HUDEP-2 (cell line): ENCODE results near the gene AKAP7.
"Not testable (repeated sequence)": the region's sequence is repeated elsewhere in the genome, so short reads cannot be mapped to it uniquely, and the experiment has no call there.

Experiments used
- DNase-seq, 76 experiments: peaks; one replicate each; lab custom pipeline; 2025; ENCODE audit not compliant: unreplicated experiment in 76 of 76; lab: John Stamatoyannopoulos, UW

The AKAP7 gene

GRCh38 chr6:131286469-131287040 lies 151.3 kb downstream of the AKAP7 start:
- DNase-seq = no peak

DNA sequence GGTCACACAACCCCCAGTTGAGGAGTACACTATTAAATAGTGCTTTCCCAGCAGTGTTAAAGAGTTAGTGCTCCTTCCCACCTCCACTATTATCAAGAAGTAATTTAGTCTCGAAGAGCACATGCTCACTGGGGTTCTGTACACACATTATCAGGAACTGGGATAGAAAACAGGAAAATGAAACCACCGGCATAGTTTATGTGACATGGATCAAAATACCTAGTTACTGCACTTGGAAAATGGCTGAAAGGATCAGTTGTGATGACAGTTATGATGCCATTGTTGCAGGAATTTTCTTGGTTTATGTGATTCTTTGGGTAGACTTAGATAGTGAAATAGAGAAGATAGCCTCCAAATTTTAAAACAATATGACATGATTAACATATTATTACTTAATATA lies 152.9 kb downstream of the AKAP7 start:
- no peak for DNase-seq

GRCh38 chr6:131290955-131291354 lies 155.7 kb downstream of the AKAP7 start:
- DNase-seq = no peak

GRCh38 chr6:131292145-131292938 lies 157.1 kb downstream of the AKAP7 start:
- no peak for DNase-seq

GRCh38 chr6:131293472-131293911 lies 158.2 kb downstream of the AKAP7 start:
- DNase-seq = no peak

DNA sequence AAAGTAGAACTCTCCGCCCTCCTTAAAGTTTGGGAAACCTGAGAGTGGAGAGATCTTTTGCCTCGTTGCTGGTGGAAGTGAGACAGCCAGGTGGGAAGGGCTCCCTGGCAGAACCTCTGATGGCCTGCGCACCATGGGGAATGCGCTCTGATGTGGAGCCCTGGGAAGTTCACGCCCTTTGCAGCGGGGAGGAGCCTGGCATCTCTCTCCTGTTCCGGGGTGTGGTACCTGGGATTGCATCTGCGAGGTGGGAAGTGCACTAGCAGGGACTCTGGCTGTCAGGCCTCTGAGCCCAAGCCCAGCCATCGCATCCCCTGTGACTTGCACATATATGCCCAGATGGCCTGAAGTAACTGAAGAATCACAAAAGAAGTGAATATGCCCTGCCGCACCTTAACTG lies 159.8 kb downstream of the AKAP7 start:
- DNase-seq = no peak

- DNase-seq = not testable (repeated sequence)
Observed at GRCh38 chr6:131300826-131301225, 165.6 kb downstream of the AKAP7 start.

DNA sequence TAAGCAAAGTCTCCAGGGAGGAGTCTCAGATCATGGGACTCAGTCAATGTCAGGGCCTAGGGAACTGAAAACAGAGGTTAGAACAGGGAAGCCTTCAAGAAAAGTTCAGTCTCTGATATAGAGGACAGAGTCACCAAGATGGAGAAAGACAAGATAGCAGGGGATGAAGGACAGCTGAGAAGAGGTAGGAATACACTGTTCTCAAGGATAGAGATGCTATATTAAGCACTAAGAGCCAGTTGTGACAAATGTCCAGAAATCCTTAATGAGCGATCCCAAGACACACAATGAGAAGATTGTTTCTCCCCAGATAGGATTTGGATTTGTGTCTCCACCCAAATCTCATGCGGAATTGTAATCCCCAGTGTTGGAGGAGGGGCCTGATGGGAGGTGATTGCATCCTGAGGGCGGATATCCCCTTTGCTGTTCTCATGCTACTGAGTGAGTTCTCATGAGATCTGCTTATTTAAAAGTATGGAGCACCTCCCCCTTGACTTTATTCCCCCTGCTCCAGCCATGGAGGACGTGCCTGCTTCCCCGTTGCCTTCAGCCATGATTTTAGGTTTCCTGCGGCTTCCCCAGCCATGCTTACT lies 168.2 kb downstream of the AKAP7 start:
- no peak for DNase-seq

- no peak for DNase-seq
Observed at GRCh38 chr6:131305037-131305850, 170.0 kb downstream of the AKAP7 start.

DNA sequence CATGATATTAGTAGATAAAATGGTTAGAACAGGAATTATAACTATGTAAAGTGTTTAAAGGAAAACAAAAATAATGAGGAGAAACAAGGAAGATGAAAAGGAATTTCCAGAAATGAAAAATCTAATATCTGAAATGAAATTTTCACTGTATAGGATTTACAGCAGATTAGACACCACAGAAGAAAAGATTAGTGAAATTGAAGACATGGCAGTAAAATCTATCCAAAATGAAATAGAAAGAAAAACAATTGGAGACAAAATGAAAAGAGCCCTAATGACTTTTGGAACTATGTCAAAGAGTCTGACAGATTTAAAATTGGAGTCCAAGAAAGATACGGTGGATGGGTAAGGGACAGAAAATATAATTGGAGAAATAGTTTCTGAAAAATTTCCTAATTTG lies 174.2 kb downstream of the AKAP7 start:
- no peak for DNase-seq

DNA sequence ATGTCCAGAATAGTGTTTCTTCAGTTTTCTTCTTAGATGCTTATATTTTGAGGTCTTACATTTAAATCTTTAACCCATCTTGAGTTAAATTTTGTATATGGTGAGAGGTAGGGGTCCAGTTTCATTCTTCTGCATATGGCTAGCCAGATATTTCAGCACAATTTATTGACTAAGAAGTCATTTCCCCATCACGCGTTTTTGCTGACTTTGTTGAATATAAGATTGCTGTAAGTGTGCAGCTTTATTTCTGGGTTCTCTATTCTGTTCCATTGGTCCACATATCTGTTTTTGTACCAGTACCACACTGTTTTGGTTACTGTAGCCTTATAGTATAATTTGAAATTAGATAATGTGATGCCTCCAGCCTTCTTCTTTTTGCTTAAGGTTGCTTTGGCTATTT lies 179.6 kb downstream of the AKAP7 start:
- DNase-seq = no peak

GRCh38 chr6:131316654-131317053 lies 181.4 kb downstream of the AKAP7 start:
- no peak for DNase-seq

- no peak for DNase-seq
Observed at GRCh38 chr6:131317516-131317915, 182.2 kb downstream of the AKAP7 start.

GRCh38 chr6:131321589-131321988 lies 186.3 kb downstream of the AKAP7 start:
- no peak for DNase-seq

GRCh38 chr6:131322125-131322524 lies 186.9 kb downstream of the AKAP7 start:
- DNase-seq = no peak

- not testable (repeated sequence) for DNase-seq
Observed at GRCh38 chr6:131325669-131326068, 190.4 kb downstream of the AKAP7 start.

DNA sequence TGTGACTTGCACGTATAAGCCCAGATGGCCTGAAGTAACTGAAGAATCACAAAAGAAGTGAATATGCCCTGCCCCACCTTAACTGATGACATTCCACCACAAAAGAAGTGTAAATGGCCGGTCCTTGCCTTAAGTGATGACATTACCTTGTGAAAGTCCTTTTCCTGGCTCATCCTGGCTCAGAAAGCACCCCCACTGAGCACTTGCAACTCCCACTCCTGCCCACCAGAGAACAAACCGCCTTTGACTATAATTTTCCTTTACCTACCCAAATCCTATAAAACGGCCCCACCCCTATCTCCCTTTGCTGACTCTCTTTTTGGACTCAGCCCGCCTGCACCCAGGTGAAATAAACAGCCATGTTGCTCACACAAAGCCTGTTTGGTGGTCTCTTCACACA lies 193.5 kb downstream of the AKAP7 start:
- DNase-seq = not testable (repeated sequence)

DNA sequence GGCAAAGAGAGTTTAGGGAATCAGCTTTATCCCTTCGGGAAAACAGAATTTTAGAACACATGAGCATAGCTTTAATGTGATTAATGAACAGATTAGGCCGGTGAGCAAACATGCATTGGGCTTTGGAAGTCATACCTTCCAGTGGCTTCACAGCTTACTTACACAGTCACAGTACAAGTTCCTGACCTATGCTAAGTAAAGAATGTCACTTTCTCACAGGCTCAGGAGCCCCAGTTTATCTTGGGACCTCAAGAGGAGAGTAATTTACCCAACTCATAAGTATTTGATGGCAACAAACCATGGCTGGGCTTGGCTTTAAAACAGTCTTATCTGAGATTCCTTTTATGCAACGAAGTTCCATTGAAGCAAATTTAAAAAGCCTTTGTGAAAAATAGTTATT lies 195.9 kb downstream of the AKAP7 start:
- DNase-seq = no peak

- DNase-seq = no peak
Observed at GRCh38 chr6:131331873-131332781, 196.9 kb downstream of the AKAP7 start.
